K562 (cell line): Measurements from ENCODE around the gene USP1.

Experiments used
- CTCF ChIP-seq, 3 experiments: IDR thresholded peaks in 2 of 3; conservative IDR thresholded peaks in 1 of 3; 2 replicates each; pipeline ENCODE4 v1.5.1; 2011 to 2012; ENCODE audit warnings: low read length in 3 of 3, mild to moderate bottlenecking in 3 of 3, control low read depth in 2 of 3, improper control_type of control experiment in 1 of 3, inconsistent platforms in 1 of 3, low read depth in 1 of 3, mixed read lengths in 1 of 3, moderate library complexity in 1 of 3; ENCODE audit not compliant: insufficient read depth in 2 of 3
- NFIX ChIP-seq: fragments of 250-450 bp; sonication (Bioruptor Pico); IDR thresholded peaks from 2 replicates; pipeline ENCODE4 v1.4.0; 2020; ENCODE audit warnings: low read depth, mild to moderate bottlenecking, moderate library complexity
- POLR2AphosphoS5 ChIP-seq: IDR thresholded peaks from 2 replicates; pipeline ENCODE4 v1.6.1; 2011; ENCODE audit warnings: mild to moderate bottlenecking, low read depth, low read length, moderate library complexity; ENCODE audit not compliant: control insufficient read depth, insufficient read depth
- SAFB2 ChIP-seq: fragments of 200-400 bp; formaldehyde crosslinking; IDR thresholded peaks from 2 replicates; pipeline ENCODE4 v1.6.1; 2018; ENCODE audit warnings: borderline replicate concordance, low read length, low read depth, moderate library complexity; ENCODE audit not compliant: severe bottlenecking
- ZBTB17 ChIP-seq: fragments of 450-650 bp; formaldehyde crosslinking; IDR thresholded peaks from 2 replicates; pipeline ENCODE4 v1.4.0; 2020; ENCODE audit warnings: mild to moderate bottlenecking
- ZNF253 ChIP-seq: fragments of 250-450 bp; sonication (Bioruptor Pico); conservative IDR thresholded peaks from 2 replicates; pipeline ENCODE4 v1.6.1; 2021; ENCODE audit warnings: mild to moderate bottlenecking
- ZNF431 ChIP-seq: sonication (generic); formaldehyde crosslinking; IDR thresholded peaks from 2 replicates; pipeline ENCODE4 v1.8.0; 2022; ENCODE audit warnings: mild to moderate bottlenecking, missing genetic modification reagents
- TF ChIP-seq, protein P1 (sequence below): fragments of 450-650 bp; IDR thresholded peaks from 2 replicates; pipeline ENCODE4 v1.6.1; 2016; ENCODE audit warnings: low read depth

- TF ChIP-seq POLR2AphosphoS5 = no peak
- TF ChIP-seq CTCF (IDR thresholded peaks at IDR 0.05 in 2 of 3, conservative IDR thresholded peaks at IDR 0.05 in 1 of 3; ENCODE audit: insufficient read depth in 2 of 3, low read depth in 1 of 3, low read length in 3 of 3) = no peak
- TF ChIP-seq, protein P1, sequence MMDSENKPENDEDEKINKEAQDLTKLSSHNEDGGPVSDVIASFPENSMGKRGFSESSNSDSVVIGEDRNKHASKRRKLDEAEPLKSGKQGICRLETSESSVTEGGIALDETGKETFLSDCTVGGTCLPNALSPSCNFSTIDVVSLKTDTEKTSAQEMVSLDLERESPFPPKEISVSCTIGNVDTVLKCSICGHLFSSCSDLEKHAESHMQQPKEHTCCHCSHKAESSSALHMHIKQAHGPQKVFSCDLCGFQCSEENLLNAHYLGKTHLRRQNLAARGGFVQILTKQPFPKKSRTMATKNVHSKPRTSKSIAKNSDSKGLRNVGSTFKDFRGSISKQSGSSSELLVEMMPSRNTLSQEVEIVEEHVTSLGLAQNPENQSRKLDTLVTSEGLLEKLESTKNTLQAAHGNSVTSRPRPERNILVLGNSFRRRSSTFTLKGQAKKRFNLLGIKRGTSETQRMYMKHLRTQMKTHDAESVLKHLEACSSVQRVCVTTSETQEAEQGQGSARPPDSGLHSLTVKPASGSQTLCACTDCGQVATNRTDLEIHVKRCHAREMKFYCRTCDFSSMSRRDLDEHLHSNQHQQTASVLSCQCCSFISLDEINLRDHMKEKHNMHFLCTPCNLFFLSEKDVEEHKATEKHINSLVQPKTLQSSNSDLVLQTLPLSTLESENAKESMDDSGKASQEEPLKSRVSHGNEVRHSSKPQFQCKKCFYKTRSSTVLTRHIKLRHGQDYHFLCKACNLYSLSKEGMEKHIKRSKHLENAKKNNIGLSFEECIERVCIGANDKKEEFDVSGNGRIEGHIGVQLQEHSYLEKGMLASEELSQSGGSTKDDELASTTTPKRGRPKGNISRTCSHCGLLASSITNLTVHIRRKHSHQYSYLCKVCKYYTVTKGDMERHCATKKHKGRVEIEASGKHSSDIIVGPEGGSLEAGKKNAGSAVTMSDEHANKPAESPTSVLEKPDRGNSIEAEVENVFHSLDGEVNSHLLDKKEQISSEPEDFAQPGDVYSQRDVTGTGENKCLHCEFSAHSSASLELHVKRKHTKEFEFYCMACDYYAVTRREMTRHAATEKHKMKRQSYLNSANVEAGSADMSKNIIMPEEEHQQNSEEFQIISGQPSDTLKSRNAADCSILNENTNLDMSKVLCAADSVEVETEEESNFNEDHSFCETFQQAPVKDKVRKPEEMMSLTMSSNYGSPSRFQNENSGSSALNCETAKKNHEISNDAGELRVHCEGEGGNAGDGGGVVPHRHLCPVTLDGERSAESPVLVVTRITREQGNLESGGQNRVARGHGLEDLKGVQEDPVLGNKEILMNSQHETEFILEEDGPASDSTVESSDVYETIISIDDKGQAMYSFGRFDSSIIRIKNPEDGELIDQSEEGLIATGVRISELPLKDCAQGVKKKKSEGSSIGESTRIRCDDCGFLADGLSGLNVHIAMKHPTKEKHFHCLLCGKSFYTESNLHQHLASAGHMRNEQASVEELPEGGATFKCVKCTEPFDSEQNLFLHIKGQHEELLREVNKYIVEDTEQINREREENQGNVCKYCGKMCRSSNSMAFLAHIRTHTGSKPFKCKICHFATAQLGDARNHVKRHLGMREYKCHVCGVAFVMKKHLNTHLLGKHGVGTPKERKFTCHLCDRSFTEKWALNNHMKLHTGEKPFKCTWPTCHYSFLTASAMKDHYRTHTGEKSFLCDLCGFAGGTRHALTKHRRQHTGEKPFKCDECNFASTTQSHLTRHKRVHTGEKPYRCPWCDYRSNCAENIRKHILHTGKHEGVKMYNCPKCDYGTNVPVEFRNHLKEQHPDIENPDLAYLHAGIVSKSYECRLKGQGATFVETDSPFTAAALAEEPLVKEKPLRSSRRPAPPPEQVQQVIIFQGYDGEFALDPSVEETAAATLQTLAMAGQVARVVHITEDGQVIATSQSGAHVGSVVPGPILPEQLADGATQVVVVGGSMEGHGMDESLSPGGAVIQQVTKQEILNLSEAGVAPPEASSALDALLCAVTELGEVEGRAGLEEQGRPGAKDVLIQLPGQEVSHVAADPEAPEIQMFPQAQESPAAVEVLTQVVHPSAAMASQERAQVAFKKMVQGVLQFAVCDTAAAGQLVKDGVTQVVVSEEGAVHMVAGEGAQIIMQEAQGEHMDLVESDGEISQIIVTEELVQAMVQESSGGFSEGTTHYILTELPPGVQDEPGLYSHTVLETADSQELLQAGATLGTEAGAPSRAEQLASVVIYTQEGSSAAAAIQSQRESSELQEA = no peak
- TF ChIP-seq SAFB2 = no peak
- no peak for TF ChIP-seq NFIX (CRISPR knock-in tag)
- no peak for TF ChIP-seq ZBTB17 (CRISPR knock-in tag)
- no peak for TF ChIP-seq ZNF253
- no peak for TF ChIP-seq ZNF431 (CRISPR knock-in tag)
Observed at GRCh38 chr1:62492521-62492920, 55.7 kb downstream of the USP1 start.
